HG03045 (cell line): ENCODE results near the gene EEF1A1.
"Not testable (repeated sequence)": the region's sequence is repeated elsewhere in the genome, so short reads cannot be mapped to it uniquely, and the experiment has no call there.

Source experiments
- ATAC-seq: cut with Tn5 transposase; IDR thresholded peaks from one replicate; pipeline ENCODE4 v1.9.1; 2021; ENCODE audit warnings: mild to moderate bottlenecking, moderate library complexity; ENCODE audit not compliant: unreplicated experiment

Gene EEF1A1

DNA sequence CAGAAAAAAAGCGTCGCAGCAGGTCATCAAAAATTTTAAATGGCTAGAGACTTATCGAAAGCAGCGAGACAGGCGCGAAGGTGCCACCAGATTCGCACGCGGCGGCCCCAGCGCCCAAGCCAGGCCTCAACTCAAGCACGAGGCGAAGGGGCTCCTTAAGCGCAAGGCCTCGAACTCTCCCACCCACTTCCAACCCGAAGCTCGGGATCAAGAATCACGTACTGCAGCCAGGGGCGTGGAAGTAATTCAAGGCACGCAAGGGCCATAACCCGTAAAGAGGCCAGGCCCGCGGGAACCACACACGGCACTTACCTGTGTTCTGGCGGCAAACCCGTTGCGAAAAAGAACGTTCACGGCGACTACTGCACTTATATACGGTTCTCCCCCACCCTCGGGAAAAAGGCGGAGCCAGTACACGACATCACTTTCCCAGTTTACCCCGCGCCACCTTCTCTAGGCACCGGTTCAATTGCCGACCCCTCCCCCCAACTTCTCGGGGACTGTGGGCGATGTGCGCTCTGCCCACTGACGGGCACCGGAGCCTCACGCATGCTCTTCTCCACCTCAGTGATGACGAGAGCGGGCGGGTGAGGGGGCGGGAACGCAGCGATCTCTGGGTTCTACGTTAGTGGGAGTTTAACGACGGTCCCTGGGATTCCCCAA, at the start of gene EEF1A1:
EEF1A1 (minus strand) TSS at position 345 of the 663 bp plus-strand sequence. CDS start 1,006 bp downstream, outside the sequence.
- ATAC-seq, result peak; percentile 70

DNA sequence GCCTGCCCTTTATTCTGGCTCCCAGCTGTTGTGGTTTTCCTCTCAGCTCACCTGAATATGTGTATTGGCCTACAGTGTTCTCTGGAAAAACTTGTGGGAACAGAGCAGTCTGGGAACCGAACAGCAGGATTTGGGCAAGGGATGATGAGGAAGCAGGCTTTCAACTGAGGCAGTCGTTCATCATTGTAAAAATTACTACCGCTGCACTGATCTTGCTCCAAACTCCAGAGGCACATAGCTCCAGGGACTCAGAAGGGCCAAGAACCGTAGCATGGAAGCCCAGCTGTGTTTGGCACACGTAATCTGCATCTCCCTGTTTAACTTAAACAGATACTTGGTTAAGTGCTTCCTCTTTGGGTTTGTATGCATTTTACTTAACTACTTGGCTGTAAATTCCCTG, 48.3 kb upstream of the EEF1A1 start:
- ATAC-seq, result no peak

DNA sequence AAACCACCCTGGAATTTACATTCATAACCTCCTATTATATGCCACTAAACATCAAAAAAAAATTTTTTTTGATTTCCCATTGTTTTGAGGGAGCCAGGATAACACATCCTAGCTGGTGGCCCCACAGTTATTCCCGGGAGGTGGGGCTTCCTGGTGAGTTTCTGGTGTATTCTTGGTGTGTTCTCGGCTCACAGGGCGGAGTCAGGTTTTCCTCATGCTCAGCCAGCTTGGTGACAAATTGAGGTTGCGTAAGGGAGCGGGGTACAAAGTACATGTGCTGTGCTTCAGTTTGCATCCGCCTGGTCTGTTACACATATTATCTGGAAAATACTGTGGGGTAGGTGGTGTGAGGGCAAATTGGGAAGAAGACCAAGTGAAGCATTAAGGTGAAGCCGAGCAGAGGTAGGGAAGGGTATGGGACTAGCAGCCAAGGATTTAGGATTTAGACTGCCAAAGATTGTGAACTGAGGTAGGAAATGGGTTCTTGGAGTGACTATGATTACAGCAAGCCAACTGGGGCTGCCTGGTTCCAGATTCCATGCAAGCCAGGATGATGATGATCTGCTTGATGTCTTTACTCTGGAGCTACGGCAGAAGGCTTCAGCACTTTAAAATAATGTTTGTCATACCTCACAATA, 46.2 kb upstream of the EEF1A1 start:
- ATAC-seq, result no peak

GRCh38 chr6:73566486-73566871, 45.6 kb upstream of the EEF1A1 start:
- ATAC-seq, result not testable (repeated sequence)

DNA sequence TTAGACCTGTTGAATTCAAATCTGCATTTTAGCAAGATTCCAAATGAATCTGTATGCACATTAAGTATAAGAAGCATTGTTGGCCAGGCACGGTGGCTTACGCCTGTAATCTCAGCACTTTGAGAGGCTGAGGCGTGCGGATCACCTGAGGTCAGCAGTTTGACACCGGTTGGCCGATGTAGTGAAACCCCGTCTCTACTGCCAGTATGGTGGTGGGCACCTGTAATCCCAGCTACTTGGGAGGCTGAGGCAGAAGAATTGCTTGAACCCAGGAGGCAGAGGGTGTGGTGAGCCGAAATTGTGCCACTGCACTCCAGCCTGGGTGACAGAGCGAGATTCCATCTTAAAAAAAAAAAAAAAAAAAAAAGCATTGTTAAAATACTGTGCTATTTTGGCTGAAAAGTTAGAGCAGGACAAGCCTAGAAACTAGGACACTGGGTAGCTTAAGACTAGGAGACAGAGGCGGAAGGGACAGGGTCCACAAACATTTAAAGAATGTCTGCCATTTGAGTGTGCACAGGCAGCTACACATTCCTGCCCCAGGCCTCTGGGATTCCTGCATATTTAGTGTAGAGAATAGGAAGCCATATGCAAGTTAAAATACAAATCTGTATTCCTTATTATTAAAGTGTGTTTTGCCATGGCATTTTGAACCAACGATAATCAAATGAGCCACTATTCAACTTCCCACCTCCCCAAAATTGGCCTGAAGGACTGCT, 45.1 kb upstream of the EEF1A1 start:
- no peak for ATAC-seq

DNA sequence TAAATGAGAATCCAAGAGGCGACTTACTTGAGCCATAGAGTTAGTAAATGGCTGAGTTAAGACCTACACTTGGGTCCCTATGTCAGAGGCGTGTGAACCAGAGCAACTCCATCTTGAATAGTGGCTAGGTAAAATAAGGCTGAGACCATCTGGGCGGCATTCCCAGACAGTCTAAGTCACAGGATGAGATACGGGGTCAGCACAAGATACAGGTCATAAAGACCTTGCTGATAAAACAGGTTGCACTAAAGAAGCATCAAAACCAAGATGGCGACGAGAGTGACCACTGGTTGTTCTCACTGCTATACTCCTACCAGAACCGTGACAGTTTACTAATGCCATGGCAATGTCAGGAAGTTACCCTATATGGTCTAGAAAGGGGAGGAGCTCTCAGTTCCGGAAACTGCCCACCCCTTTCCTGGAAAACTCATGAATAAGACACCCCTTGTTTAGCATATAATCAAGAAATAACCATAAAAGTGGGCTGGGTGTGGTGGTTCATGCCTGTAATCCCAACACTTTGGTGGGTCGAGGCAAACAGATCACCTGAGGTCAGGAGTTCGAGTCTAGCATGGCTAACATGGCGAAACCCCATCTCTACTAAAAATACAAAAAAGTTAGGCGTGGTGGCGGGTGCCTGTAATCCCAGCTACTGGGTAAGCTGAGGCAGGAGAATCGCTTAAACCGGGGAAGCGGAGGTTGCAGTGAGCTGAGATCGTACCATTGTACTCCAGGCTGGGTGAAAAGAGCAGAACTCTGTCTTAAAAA, 43.9 kb upstream of the EEF1A1 start:
- no peak for ATAC-seq

- ATAC-seq, result no peak
These were observed 41.7 kb upstream of the EEF1A1 start for GRCh38 chr6:73562558-73562957.

DNA sequence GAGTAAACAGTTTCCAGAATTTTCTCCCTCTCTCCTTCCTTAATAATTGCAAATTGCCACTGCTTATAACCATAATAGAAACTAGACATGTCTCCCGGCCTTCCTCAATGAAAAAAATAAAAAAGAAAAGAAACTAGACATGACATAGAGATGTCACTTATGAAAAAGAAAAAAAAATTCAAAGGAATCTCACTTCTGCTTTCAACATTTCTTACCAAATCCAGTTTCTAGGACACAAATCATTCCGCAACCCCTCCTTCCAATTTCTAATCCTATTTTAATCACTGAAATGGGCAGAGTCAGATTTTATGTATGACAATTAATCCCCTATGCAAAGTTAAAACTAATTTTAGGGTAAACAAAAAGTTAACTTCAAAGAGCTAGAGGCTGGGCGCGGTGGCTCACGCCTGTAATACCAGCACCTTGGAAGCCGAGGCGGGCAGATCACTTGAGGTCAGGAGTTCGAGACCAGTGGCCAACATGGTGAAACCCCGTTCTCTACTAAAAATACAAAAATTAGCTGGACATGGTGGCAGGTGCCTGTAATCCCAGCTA, 40.1 kb upstream of the EEF1A1 start:
- ATAC-seq, result peak; percentile 55

GRCh38 chr6:73560182-73560732, 39.4 kb upstream of the EEF1A1 start:
- ATAC-seq, result no peak

DNA sequence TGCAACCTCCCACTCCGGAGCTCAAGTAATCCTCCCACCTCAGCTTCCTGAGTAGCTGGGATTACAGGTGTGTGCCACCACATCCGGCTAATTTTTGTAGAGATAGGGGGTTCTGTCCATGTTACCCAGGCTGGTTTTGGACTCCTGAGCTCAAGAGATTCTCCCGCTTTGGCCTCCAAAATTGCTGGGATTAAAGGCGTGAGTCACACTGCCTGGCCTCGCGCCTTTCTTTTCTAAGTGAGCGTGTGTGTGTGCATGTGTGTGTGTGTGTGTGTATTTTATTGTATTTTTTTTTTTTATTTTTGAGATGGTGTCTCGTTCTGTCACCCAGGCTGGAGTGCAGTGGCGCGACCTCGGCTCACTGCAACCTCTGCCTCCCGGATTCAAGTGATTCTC, 38.6 kb upstream of the EEF1A1 start:
- ATAC-seq, result not testable (repeated sequence)

- no peak for ATAC-seq
These were observed 38.0 kb upstream of the EEF1A1 start for GRCh38 chr6:73558624-73559398.

DNA sequence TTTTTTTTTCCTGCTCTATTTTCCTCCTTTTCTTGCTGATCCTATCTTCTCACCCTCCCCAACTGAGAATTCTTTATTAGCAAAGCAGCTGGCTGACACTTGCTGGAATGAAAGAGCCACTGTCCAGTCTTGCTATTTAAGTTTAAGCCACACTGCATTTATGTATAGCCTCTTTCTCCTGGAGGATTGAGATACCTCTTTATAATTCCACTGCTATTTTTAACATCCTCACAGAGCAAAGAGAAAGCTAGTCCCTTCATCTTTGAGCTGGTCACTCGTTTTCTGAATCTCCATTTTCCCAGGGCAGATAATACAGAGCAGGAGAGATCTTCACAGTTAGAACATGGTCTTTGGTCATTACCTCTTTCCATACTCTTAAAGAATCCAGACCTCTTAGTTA, 36.0 kb upstream of the EEF1A1 start:
- no peak for ATAC-seq

- not testable (repeated sequence) for ATAC-seq
These were observed 34.6 kb upstream of the EEF1A1 start for GRCh38 chr6:73555380-73555949.

DNA sequence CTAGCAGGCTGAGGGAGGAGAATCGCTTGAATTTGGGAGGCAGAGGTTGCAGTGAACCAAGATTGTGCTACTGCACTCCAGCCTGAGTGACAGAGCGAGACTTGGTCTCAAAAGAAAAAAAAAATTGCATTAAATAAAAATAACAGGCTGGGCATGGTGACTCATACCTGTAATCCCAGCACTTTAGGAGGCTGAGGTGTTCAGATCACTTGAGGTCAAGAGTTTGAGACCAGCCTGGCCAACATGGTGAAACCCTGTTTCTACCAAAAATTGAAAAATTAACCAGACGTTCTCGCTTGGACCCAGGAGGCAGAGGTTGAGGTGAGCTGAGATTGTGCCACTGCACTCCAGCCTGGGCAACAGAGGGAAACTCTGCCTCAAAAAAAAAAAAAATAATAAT, 30.3 kb upstream of the EEF1A1 start:
- ATAC-seq, result not testable (repeated sequence)

- ATAC-seq, result no peak
These were observed 27.9 kb upstream of the EEF1A1 start for GRCh38 chr6:73548458-73549446.

GRCh38 chr6:73547036-73547435, 26.2 kb upstream of the EEF1A1 start:
- no peak for ATAC-seq

GRCh38 chr6:73542891-73543290, 22.1 kb upstream of the EEF1A1 start:
- ATAC-seq, result no peak

DNA sequence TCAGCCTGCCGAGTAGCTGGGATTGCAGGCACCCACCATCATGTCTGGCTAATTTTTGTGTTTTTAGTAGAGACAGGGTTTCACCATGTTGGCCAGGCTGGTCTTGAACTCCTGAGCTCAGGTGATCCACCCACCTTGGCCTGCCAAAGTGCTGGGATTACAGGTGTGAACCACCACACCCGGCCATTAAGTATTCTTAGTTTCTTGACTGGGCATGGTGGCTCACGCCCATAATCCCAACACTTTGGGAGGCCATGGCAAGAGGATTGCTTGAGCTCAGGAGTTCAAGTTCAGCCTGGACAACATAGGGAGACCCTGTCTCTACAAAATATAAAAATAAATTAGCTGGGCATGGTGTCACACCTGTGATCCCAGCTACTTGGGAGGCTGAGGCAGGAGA, 21.6 kb upstream of the EEF1A1 start:
- ATAC-seq, result not testable (repeated sequence)
